Immature natural killer cell (primary cell): ENCODE data around the gene PVR. TPM values are rescaled to one million over a fixed set of nuclear protein-coding genes. Genes with fewer than 3 reads are reported as not detected.
"Not testable (repeated sequence)": the region's sequence is repeated elsewhere in the genome, so short reads cannot be mapped to it uniquely, and the experiment has no call there.

Experiments used
- DNase-seq, 3 donors: peaks; one replicate each; pipeline ENCODE4 v3.0.0; 2022; ENCODE audit warnings: mixed read lengths in 1 of 3
- H3K27ac Mint-ChIP-seq, 6 donors: one replicate each; pipeline ENCODE4 v1.8.0; 2020; ENCODE audit warnings: mixed read lengths in 6 of 6, mild to moderate bottlenecking in 5 of 6, inconsistent platforms in 4 of 6, moderate library complexity in 3 of 6
- H3K27me3 Mint-ChIP-seq, 3 donors: one replicate each; pipeline ENCODE4 v1.8.0; 2020 to 2021; ENCODE audit warnings: low read depth in 3 of 3, mild to moderate bottlenecking in 3 of 3, mixed read lengths in 3 of 3, moderate library complexity in 3 of 3, inconsistent platforms in 1 of 3
- H3K36me3 Mint-ChIP-seq, 3 donors: one replicate each; pipeline ENCODE4 v1.8.0; 2020; ENCODE audit warnings: mixed read lengths in 3 of 3, inconsistent platforms in 2 of 3, mild to moderate bottlenecking in 2 of 3
- H3K4me1 Mint-ChIP-seq, 2 donors: one replicate each; pipeline ENCODE4 v1.8.0; 2020; ENCODE audit warnings: inconsistent platforms in 2 of 2, mild to moderate bottlenecking in 2 of 2, mixed read lengths in 2 of 2, moderate library complexity in 1 of 2
- H3K4me3 Mint-ChIP-seq, 5 donors: one replicate each; pipeline ENCODE4 v1.8.0; 2020; ENCODE audit warnings: mild to moderate bottlenecking in 5 of 5, mixed read lengths in 5 of 5, inconsistent platforms in 3 of 5, moderate library complexity in 3 of 5
- H3K9me3 Mint-ChIP-seq, 6 donors: one replicate each; pipeline ENCODE4 v1.8.0; 2020; ENCODE audit warnings: mild to moderate bottlenecking in 6 of 6, mixed read lengths in 6 of 6, inconsistent platforms in 4 of 6, moderate library complexity in 3 of 6
- polyA plus RNA-seq, 3 donors: library from polyadenylated mRNA; unstranded; fragments of 300-500 nt; fragmentation: Illumina TruSeq; gene quantifications; one replicate each; pipeline ENCODE4 v1.2.3, GENCODE V29; 2021

PVR gene
- polyA plus RNA-seq, 3 donors from 2014 or later = 0.87 to 7.3 (median 2.2) TPM

GRCh38 chr19:44608391-44608821 lies 35.3 kb upstream of the PVR start:
- DNase-seq = no peak
- Mint-ChIP-seq H3K9me3 (peaks cover 0 to 2% (median 0%) of the 10 kb centered on the region in 6 donors), H3K27ac (no peak overlapping the region), H3K4me3 (no peak overlapping the region), H3K36me3 (peaks cover 0 to 3% (median 0%) of the 10 kb centered on the region in 3 donors), H3K27me3 (peaks cover 2 to 4% (median 3%) of the 10 kb centered on the region in 3 donors), H3K4me1 (peaks cover 43 to 44% of the 10 kb centered on the region in 2 donors)

- H3K4me3 Mint-ChIP-seq = peak overlapping the region; percentile 11 to 63 (median 41)
These were observed 34.5 kb upstream of the PVR start for GRCh38 chr19:44609219-44609618.

GRCh38 chr19:44610497-44610896 lies 33.2 kb upstream of the PVR start:
- H3K27me3 Mint-ChIP-seq = not testable (repeated sequence)

More at GRCh38 chr19:44609219-44609618, 34.5 kb upstream of the PVR start:
- H3K27me3 Mint-ChIP-seq = peaks cover 0 to 4% (median 3%) of the 10 kb centered on the region in 3 donors
- H3K9me3 Mint-ChIP-seq = peaks cover 0 to 2% (median 0%) of the 10 kb centered on the region in 6 donors
- H3K4me1 Mint-ChIP-seq = peaks cover 43 to 44% of the 10 kb centered on the region in 2 donors
- H3K27ac Mint-ChIP-seq = peak overlapping the region; percentile 4 to 85 (median 54)
- peaks cover 0 to 3% (median 0%) of the 10 kb centered on the region in 3 donors for H3K36me3 Mint-ChIP-seq
- peak in 2 of 3 donors; percentile 2 to 5 for DNase-seq

GRCh38 chr19:44611812-44612295 lies 31.9 kb upstream of the PVR start:
- Mint-ChIP-seq H3K9me3 (peaks cover 0 to 2% (median 0%) of the 10 kb centered on the region in 6 donors), H3K27me3 (peaks cover 0 to 3% (median 0%) of the 10 kb centered on the region in 3 donors), H3K4me3 (no peak overlapping the region), H3K36me3 (peaks cover 0 to 2% (median 0%) of the 10 kb centered on the region in 3 donors), H3K4me1 (peaks cover 26 to 28% of the 10 kb centered on the region in 2 donors), H3K27ac (no peak overlapping the region)
- DNase-seq = no peak

More at GRCh38 chr19:44610497-44610896, 33.2 kb upstream of the PVR start:
- DNase-seq, H3K9me3 Mint-ChIP-seq, H3K36me3 Mint-ChIP-seq, H3K4me3 Mint-ChIP-seq: not testable (repeated sequence)
- peak overlapping the region in 2 of 6 donors; percentile 26 to 28 for H3K27ac Mint-ChIP-seq
- peaks cover 40 to 42% of the 10 kb centered on the region in 2 donors for H3K4me1 Mint-ChIP-seq

- H3K27ac Mint-ChIP-seq = no peak within 1 kb of the TSS
- H3K4me3 Mint-ChIP-seq = no peak within 1 kb of the TSS
- no peak for DNase-seq
These were observed 30.2 kb upstream of the PVR start, which contains the start of gene IGSF23 for GRCh38 chr19:44613295-44614178. Gene IGSF23, plus strand, starts transcription at chr19:44613563. Its CDS starts 83 bp downstream, at chr19:44613646.

GRCh38 chr19:44614313-44614712 lies 29.4 kb upstream of the PVR start:
- H3K9me3 Mint-ChIP-seq = no peaks in the 10 kb centered on the region
- H3K27me3 Mint-ChIP-seq = peaks cover 0 to under 1% (median 0%) of the 10 kb centered on the region in 3 donors
- no peak overlapping the region for H3K4me3 Mint-ChIP-seq
- no peaks in the 10 kb centered on the region for H3K36me3 Mint-ChIP-seq
- no peak overlapping the region for H3K27ac Mint-ChIP-seq
- H3K4me1 Mint-ChIP-seq = peaks cover 3 to 12% of the 10 kb centered on the region in 2 donors
- no peak for DNase-seq

More at GRCh38 chr19:44613295-44614178, 30.2 kb upstream of the PVR start, which contains the start of gene IGSF23:
- peaks cover 0 to 2% (median 0%) of the 10 kb centered on the region in 3 donors for H3K27me3 Mint-ChIP-seq
- peaks cover 11 to 13% of the 10 kb centered on the region in 2 donors for H3K4me1 Mint-ChIP-seq
- no peaks in the 10 kb centered on the region for H3K9me3 Mint-ChIP-seq
- H3K36me3 Mint-ChIP-seq = no peaks in the 10 kb centered on the region

- Mint-ChIP-seq H3K27ac (no peak overlapping the region), H3K4me1 (peaks cover 0 to 9% of the 10 kb centered on the region in 2 donors), H3K27me3 (no peaks in the 10 kb centered on the region), H3K36me3 (no peaks in the 10 kb centered on the region), H3K4me3 (no peak overlapping the region), H3K9me3 (no peaks in the 10 kb centered on the region)
- no peak for DNase-seq
These were observed 27.9 kb upstream of the PVR start for GRCh38 chr19:44615863-44616247.

- Mint-ChIP-seq H3K27me3 (no peaks in the 10 kb centered on the region), H3K4me1 (peaks cover 0 to 9% of the 10 kb centered on the region in 2 donors), H3K9me3 (no peaks in the 10 kb centered on the region), H3K36me3 (no peaks in the 10 kb centered on the region), H3K4me3 (no peak overlapping the region), H3K27ac (no peak overlapping the region)
- DNase-seq = no peak
These were observed 26.4 kb upstream of the PVR start for GRCh38 chr19:44617110-44617880.

GRCh38 chr19:44618640-44619357 lies 24.9 kb upstream of the PVR start:
- H3K9me3 Mint-ChIP-seq = no peaks in the 10 kb centered on the region
- H3K36me3 Mint-ChIP-seq = no peaks in the 10 kb centered on the region
- no peaks in the 10 kb centered on the region for H3K27me3 Mint-ChIP-seq
- H3K4me3 Mint-ChIP-seq = no peak overlapping the region
- no peak for DNase-seq
- H3K4me1 Mint-ChIP-seq = peaks cover 0 to 9% of the 10 kb centered on the region in 2 donors
- H3K27ac Mint-ChIP-seq = no peak overlapping the region

GRCh38 chr19:44620667-44621066 lies 23.0 kb upstream of the PVR start:
- Mint-ChIP-seq H3K27ac (no peak overlapping the region), H3K27me3 (no peaks in the 10 kb centered on the region), H3K4me1 (peaks cover 0 to 9% of the 10 kb centered on the region in 2 donors), H3K9me3 (no peaks in the 10 kb centered on the region), H3K36me3 (no peaks in the 10 kb centered on the region), H3K4me3 (no peak overlapping the region)
- DNase-seq = no peak

- Mint-ChIP-seq H3K27ac (no peak overlapping the region), H3K4me3 (no peak overlapping the region), H3K27me3 (no peaks in the 10 kb centered on the region), H3K36me3 (no peaks in the 10 kb centered on the region), H3K9me3 (no peaks in the 10 kb centered on the region), H3K4me1 (peaks cover 0 to 9% of the 10 kb centered on the region in 2 donors)
- DNase-seq = no peak
These were observed 22.3 kb upstream of the PVR start for GRCh38 chr19:44621367-44621766.

GRCh38 chr19:44623080-44623479 lies 20.6 kb upstream of the PVR start:
- DNase-seq = no peak
- Mint-ChIP-seq H3K27me3 (peaks cover 0 to 1% (median 0%) of the 10 kb centered on the region in 3 donors), H3K36me3 (no peaks in the 10 kb centered on the region), H3K9me3 (no peaks in the 10 kb centered on the region), H3K4me3 (no peak overlapping the region), H3K4me1 (peaks cover 0 to 8% of the 10 kb centered on the region in 2 donors), H3K27ac (no peak overlapping the region)

GRCh38 chr19:44623626-44624025 lies 20.1 kb upstream of the PVR start:
- no peak overlapping the region for H3K27ac Mint-ChIP-seq
- no peaks in the 10 kb centered on the region for H3K36me3 Mint-ChIP-seq
- H3K27me3 Mint-ChIP-seq = peaks cover 0 to 1% (median under 1%) of the 10 kb centered on the region in 3 donors
- DNase-seq = no peak
- H3K4me3 Mint-ChIP-seq = no peak overlapping the region
- no peaks in the 10 kb centered on the region for H3K9me3 Mint-ChIP-seq
- peaks cover 0 to 4% of the 10 kb centered on the region in 2 donors for H3K4me1 Mint-ChIP-seq
